ENCODE data around the gene PI4KB.

PI4KB gene

GRCh38 chr1:151346082-151346768 is 19.0 kb upstream of the PI4KB start:
- no peak for DNase-seq

- DNase-seq, result no peak
Observed at GRCh38 chr1:151344291-151344690, 17.1 kb upstream of the PI4KB start.

DNA sequence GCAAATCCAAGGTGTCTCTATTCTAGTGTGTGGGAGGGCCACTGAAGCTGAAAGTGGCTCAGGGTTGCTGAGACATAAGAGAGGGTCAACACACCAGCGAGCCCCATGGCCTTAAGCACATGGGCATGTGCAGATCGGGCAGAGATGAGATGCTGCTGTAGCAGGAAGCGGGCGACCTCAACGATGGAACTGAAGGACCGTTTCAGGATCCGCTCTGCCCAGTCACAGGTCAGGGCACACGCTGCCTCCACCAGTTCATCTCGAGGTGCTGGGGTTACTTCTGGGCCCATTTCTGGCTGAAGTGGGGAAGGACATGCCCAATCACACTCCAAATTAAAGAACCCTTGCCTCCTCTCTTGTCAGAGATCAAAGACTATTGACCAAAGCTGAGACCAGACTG is 16.4 kb upstream of the PI4KB start:
- DNase-seq, result no peak

- DNase-seq, result no peak
Observed at GRCh38 chr1:151342569-151342968, 15.4 kb upstream of the PI4KB start.

DNA sequence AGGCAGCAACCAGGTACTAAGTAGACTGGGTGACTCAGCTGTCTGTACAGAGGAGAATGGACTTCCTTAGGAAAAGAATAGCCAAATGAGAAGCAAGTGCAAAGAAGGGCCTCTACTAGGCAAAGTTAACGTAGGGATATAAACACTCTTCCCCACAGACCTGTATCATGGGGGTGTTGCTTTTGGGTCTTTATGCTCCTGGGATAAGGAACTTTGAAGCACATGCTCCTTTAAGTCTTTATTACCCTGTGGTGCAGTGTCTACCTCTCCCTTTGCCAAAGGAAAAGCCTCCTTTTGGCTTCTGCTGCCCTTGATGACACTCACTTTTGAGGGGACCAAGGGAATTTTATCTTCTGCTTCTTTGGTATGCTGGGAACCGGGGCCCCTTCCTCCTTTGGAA is 14.8 kb upstream of the PI4KB start:
- DNase-seq, result no peak

- peak; percentile 67 for DNase-seq
Observed at GRCh38 chr1:151340870-151341754, 13.9 kb upstream of the PI4KB start.

DNA sequence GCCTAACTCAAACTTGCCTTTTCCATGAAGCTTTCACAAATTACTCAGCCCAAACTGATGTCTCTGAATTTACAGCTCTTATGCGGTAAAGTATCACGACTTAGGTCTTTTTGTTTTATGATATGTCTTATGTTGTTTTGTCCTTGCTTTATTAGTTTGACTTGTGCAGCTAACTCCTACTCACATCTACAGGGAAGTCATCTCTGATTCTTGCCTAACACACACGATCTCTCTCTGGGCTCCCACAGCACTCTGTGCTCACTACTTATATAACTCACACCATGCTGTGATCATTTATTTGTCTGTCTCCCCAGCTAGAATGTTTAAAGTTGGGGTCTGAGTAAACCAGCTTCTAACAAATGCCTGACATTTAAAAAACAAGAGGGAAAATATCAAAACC is 9.3 kb upstream of the PI4KB start:
- DNase-seq, result no peak

GRCh38 chr1:151334822-151335221 is 7.6 kb upstream of the PI4KB start:
- no peak for DNase-seq

DNA sequence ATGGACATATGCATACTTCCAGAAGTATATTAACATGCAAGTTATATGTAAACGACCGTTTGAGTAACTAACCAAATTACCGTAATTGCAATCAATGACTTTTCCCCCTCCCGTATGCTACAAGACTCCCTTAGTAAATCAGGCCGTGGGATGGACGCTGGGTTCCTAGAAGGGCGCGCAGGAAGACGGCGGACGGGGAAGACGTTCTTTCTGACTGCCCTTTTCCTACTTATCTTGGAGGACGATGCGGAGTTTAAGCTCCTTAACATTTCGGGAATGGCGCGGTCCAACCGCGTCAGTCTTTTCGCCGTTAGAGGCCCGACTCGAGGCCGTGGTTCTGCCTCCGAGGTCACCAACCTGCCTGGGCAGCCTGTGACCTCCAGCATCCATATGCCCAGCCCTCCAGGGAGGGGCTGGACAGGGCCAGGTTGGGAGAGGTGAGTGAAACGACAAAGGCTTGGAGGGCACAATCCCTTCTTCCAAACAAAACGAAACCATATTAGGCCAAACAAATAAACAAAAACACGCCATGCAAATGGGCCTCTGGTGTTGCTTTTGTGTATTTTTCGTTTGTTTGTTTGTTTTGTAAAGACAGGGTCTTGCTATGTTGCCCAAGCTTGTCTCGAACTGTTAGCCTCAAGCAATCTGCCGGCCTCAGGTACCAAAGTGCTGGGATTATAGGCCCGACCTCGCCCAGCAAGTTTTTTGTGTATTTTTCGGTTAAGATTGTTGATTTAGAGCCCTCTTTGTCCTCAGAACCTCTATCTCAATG is 873 bp upstream of the PI4KB start:
- no peak for DNase-seq

- DNase-seq, result peak; percentile 75
Observed at GRCh38 chr1:151326619-151327222, 495 bp downstream of the PI4KB start.

DNA sequence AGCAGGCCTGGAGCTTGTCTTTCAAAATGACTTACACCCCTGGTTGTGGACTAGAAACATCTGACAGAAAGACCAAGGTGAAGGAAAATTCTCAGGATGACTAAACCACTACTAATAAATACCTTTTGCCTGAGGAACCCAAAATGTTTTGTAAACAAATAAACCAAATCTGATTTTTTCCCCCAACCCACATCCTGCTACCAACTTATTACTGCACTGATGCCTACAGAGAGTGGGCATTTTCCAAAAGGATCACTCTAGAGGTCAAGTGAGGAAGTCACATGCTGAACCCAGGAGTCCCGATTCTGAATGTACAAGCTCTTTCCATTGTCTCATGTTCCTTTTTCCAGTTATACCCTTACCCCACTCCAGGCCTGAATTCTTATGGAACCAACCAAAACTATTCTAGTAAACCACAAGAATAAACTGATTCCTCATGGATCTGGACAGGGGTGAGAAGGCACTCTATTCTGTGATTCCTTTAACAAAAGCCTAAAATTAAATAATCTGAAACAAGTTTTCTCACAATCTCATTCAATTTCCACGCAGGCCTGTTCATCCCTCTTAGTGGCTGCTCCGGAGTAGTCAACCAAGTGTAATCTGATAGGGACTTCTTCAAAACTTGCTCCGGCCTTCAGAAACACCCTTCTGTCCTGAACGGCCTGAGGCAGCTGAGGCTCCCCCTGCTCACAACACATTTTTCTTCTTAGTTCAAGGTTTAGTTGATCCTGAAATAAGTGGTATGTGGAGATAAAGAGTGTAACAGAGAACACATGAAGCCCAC is 1.4 kb downstream of the PI4KB start:
- no peak for DNase-seq

DNA sequence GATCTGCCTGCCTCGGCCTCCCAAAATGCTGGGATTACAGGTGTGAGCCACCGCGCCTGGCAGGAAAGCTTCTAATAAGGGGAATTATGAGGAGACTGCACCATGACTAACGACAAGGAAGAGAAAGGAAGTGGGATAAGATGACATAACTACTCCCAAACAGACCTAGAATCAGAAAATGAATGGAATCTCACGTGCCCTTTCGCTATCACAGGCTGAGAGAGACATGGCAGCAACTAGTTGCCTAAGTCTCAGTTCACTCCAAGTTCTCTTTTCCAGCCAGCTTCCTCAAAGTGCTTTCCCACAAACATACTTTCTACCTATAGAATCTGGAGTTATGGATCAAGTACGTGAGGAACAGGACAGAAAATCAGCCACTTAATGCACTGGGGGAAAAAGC is 2.0 kb downstream of the PI4KB start:
- DNase-seq, result no peak

DNA sequence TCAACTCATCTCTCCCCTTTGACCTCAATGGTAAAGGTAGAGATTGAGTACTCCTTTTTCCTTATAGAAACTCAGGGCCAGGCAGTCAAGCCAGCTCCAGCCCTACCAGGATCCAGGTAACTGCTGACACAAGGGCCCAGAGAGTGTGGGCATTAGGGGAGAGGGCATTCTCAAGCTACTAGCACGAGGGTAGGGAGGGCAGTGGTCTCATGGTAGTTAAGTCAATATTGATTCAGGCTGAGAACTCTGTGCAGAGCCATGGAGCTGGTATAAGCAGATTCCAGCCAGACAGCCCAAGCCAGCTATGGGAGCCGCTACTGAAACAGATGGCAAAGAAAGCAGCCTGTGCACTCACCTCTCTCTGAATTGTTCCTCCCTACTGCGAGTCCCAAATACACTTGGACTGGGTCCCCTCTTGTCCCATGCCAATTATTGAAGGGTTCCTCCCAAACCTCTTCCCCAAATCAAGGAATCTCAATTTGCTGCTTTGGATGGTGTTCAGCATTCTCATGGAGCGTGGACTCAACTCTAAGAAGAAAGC is 2.8 kb downstream of the PI4KB start:
- DNase-seq, result no peak

DNA sequence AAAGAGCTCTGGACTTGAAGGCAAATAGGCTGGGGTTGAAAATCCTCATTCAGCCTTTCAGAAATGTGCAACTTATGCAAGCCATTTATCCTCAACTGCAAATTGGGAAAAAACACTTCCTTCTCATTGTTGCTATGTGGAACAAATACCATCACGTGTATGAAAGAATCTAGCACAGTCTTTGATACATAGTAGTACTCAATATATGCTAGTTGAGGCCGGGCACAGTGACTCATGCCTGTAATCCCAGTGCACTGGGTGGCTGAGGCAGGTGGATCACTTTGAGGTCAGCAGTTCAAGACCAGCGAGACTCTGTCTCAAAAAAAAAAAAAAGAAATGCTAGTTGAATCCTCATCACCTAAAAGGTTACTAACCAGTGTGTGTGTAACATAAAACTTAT is 8.2 kb downstream of the PI4KB start:
- no peak for DNase-seq

DNA sequence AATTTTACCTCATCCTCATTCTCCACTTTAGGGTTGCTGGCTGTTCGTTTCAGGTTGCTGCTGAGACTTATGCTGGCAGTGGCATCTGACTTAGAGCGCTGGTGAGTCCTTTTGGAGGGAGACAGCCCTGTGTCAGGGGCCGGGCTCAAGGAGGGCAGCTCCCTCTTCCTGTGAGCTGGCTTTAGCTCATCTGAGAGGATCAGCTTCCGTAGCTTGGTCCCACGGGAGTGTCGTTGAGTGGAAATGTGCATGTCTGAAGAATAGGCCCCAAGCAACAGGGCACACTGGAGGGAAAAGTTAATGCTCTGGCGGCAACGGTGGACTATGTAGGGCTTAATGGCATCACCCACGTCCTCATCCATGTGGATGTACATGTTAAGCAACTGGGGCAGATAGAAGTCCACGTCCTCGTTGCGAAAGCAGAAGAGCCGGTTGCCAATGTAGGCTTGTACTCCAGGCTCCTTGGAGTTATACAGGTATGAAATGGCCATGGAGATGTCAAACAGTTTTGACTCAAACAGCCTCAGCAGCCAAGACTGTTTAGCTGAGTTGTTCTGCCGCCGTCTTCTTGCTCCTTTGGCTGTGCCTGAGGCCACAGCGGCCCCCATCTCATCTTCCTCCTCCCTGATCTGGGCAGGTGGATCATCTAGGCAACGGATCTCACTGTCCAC is 11.5 kb downstream of the PI4KB start:
- no peak for DNase-seq

DNA sequence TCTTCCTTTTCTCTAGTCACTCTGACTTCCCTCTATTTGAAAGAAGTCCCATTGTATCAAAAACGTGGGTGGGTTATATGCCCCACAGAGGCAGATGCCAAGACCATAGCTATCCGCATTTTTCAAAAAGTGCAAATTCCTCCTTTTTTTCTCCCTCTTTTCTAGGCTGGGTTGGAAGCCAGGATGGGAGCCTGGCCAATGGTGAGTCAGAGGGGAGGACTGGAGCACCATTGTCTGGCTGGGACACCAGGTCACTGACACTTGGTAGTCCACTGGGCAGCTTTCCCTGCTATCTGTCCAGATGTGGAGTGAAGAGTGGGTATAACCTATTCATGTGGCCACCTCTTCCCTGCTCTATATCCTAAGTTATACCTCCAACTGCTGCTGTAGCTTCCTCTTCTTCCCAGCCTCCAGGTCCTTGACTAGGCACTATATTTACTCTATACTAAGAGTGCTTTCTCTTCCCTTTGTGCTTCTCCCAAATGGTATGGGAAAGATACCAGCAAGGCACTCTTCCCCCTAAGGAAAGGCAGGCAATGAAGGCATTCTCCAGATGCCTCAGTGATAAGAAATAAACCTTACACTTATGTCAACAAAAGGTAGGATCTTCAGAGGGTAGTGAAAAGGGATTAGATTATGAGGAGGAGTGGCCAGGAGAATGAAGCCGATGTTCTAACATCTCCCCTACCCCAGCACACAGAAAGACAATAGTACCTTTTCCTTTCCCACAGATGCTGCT is 12.9 kb downstream of the PI4KB start:
- peak; percentile 71 for DNase-seq

- DNase-seq, result no peak
Observed at GRCh38 chr1:151313501-151313900, 13.7 kb downstream of the PI4KB start.

DNA sequence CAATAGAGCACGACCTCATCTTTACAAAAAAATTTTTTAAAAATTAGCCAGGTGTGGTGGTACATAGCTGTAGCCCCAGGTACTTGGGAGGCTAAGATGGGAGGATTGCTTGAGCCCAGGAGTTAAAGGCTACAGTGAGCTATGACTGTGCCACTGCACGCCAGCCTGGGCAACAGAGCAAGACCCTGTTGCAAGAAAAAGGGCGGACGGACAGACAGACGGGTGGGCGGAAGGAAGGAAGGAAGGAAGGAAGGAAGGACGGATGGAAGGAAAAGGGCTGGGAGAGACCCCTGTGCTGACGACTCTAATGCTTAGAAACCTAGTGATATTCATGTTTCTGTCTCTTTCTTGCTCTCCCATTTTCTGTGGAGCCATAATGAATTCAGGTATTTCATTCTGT is 14.4 kb downstream of the PI4KB start:
- no peak for DNase-seq

- no peak for DNase-seq
Observed at GRCh38 chr1:151312411-151312810, 14.8 kb downstream of the PI4KB start.

DNA sequence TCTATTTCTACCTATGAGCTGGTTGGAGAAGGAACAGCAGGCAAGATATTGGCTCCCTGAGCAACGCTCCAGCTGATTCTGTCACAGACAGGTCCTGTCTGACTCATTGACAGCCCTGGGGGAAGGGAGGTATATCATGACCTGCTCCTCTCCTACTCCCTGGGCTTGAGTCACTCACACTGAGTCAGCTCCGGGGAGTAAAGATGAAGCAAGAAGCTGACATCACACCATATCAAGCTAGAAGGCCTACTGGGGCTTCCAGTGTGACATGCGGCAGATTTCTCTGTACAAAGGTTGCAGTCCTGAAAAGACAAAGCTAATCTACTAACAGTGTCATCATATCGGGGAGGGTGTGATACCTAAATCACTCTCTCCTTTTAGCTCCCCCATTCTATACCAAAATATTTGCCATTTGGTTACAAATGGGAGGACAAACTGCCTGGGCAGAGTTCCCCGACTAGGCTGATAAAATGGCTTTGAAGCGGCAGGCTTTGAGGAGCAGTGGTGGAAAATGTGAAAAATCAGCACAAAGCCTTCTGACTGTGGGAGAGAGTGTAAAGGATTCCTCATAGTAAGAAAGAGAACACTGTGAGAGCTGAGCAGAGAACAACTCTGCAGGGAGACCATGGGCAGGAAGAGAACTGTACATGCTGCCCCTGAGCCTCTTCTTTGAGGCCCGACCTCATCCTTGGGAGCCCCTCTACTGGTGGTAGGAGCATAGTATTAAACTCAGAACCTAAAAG is 15.5 kb downstream of the PI4KB start:
- no peak for DNase-seq

All from femur (tissue), 1 donor.